ENCODE measurements around the gene TMEM242. TPM values are rescaled to one million over a fixed set of nuclear protein-coding genes. Genes with fewer than 3 reads are reported as not detected.
A peak's percentile ranks its signal among the peaks of the same experiment; 100 is the strongest.

TMEM242 gene
- total RNA-seq, 6 experiments from 2014 or later: 4.4 to 8.8 (median 7.3) TPM

- Histone ChIP-seq H3K4me3 (no peak overlapping the region), H3K4me1 (peaks cover 0 to 6% (median 0%) of the 10 kb centered on the region in 4 donors), H3K9me3 (no peaks in the 10 kb centered on the region), H3K27me3 (no peaks in the 10 kb centered on the region), H3K36me3 (no peaks in the 10 kb centered on the region), H3K27ac (no peak overlapping the region)
- ATAC-seq (no peak), DNase-seq (peak in 1 of 3 donors; percentile 28)
- TF ChIP-seq CTCF (IDR thresholded peaks at IDR 0.05): no peak
- no peak for TF ChIP-seq POLR2A (IDR thresholded peaks at IDR 0.05)
- 93% methylated on average over 3 of the region's 9 CpGs for WGBS (ENCODE audit: insufficient coverage, low coverage, low lambda C conversion rate, missing lambda C conversion rate)
- intact Hi-C loops (cut with DNase I): no loop called here
These were observed 51.9 kb downstream of the TMEM242 start for GRCh38 chr6:157271441-157271840.

DNA sequence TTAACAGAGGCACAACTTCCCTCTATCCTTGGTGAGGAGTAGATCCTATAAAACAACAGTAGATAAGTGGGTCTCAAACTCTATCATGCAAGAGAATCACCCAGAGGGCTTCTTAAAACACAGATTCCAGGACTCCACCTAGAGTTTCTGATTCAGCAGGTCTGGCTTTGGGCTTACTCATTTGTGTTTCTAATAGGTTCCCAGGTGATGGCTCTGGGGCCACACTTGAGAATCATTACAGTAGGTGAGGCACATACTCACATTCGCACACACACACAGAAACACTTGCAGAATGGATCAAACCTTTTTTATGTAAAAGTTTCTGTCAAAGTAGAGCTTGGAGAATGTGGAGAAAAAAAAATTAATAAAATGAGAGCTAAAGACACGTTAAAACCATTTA lies 52.4 kb downstream of the TMEM242 start:
- Histone ChIP-seq H3K4me3 (no peak overlapping the region), H3K4me1 (peaks cover 0 to 6% (median 0%) of the 10 kb centered on the region in 4 donors), H3K36me3 (no peaks in the 10 kb centered on the region), H3K27me3 (no peaks in the 10 kb centered on the region), H3K27ac (no peak overlapping the region), H3K9me3 (no peaks in the 10 kb centered on the region)
- DNase-seq (no peak), ATAC-seq (no peak)
- TF ChIP-seq POLR2A (IDR thresholded peaks at IDR 0.05) (no peak), CTCF (IDR thresholded peaks at IDR 0.05) (no peak)
- WGBS (ENCODE audit: insufficient coverage, low coverage, low lambda C conversion rate, missing lambda C conversion rate): 74% methylated on average over 2 of the region's 2 CpGs
- intact Hi-C loops (cut with DNase I): no loop called here

DNA sequence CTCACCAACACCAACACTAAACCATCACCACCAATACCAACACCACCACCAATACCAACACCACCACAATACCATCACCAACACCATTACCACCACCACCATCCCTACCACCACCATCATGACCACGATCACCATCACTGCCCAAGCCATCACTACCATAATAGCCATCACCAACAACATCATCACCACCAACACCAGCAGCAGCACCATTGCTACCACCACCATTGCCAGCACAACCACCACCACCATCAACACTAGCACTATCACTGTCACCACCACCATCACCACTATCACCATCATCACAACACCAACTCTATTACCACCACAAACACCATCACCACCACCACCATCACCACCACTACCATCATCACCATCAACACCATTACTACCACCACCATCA lies 53.0 kb downstream of the TMEM242 start:
- no peaks in the 10 kb centered on the region for H3K9me3 ChIP-seq
- H3K27me3 ChIP-seq: no peaks in the 10 kb centered on the region
- intact Hi-C loops (cut with DNase I): no loop called here
- H3K36me3 ChIP-seq: no peaks in the 10 kb centered on the region
- DNase-seq: no peak
- TF ChIP-seq POLR2A (IDR thresholded peaks at IDR 0.05) (no peak), CTCF (IDR thresholded peaks at IDR 0.05) (no peak)
- WGBS (ENCODE audit: insufficient coverage, low coverage, low lambda C conversion rate, missing lambda C conversion rate): 78% methylated on average over 1 of the region's 1 CpG
- H3K27ac ChIP-seq: no peak overlapping the region
- ATAC-seq: no peak
- H3K4me3 ChIP-seq: no peak overlapping the region
- H3K4me1 ChIP-seq: peaks cover 0 to 6% (median 0%) of the 10 kb centered on the region in 4 donors

DNA sequence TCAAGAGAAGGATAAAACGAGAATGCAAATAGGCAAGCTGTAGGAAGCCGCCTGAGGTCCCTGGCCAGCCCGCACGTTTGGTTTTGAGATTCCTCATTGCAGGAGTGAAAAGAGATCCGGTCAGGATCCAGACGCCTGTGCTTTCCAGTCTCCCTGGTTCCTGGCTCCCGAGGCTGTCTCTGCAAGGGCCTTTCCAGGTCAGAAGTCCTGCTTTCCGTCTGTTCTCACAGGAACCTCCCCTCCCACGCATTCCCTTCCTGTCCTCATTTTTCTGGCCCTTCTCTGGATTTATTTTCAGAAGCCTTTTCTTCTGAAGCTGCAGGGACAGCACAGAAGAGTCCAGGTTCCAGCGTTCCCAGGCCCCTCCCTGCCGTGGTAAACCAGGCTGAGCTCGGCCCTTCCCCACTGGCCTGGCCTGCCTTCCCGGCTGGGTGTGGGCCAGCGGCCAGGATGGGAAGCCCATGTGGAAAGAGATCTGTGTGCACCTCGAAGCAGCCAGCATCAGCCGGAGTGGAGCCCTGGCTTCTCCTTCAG lies 54.0 kb downstream of the TMEM242 start:
- H3K27ac ChIP-seq: peak overlapping the region in 2 of 3 donors; percentile 24 to 50
- peaks cover 0 to 9% (median 0%) of the 10 kb centered on the region in 4 donors for H3K4me1 ChIP-seq
- H3K4me3 ChIP-seq: no peak overlapping the region
- TF ChIP-seq POLR2A (IDR thresholded peaks at IDR 0.05) (no peak), CTCF (IDR thresholded peaks at IDR 0.05) (no peak)
- WGBS (ENCODE audit: insufficient coverage, low coverage, low lambda C conversion rate, missing lambda C conversion rate): 53% methylated on average over 10 of the region's 16 CpGs
- ATAC-seq (peak; percentile 55 to 74 (median 70)), DNase-seq (peak; percentile 65 to 73 (median 68))
- H3K9me3 ChIP-seq: no peaks in the 10 kb centered on the region
- intact Hi-C loops (cut with DNase I): no loop called here
- no peaks in the 10 kb centered on the region for H3K36me3 ChIP-seq
- H3K27me3 ChIP-seq: no peaks in the 10 kb centered on the region

Measured in right lobe of liver (tissue), 6 donors.